VCaP (cell line): ENCODE measurements around the gene MBLAC1.

Experiments
- H3K27ac ChIP-seq: fragments of 450-650 bp; 2 replicates; pipeline ENCODE4 v1.5.1; 2017
- CTCF ChIP-seq: fragments of 450-650 bp; conservative IDR thresholded peaks from 2 replicates; pipeline ENCODE4 v1.5.1; 2017; ENCODE audit warnings: mild to moderate bottlenecking, moderate library complexity

MBLAC1 gene

GRCh38 chr7:100157334-100158228 is 30.8 kb downstream of the MBLAC1 start:
- H3K27ac ChIP-seq: peak overlapping the region; percentile 88
- TF ChIP-seq CTCF: peak; percentile 11; the same call in 1 of the 2 replicates

DNA sequence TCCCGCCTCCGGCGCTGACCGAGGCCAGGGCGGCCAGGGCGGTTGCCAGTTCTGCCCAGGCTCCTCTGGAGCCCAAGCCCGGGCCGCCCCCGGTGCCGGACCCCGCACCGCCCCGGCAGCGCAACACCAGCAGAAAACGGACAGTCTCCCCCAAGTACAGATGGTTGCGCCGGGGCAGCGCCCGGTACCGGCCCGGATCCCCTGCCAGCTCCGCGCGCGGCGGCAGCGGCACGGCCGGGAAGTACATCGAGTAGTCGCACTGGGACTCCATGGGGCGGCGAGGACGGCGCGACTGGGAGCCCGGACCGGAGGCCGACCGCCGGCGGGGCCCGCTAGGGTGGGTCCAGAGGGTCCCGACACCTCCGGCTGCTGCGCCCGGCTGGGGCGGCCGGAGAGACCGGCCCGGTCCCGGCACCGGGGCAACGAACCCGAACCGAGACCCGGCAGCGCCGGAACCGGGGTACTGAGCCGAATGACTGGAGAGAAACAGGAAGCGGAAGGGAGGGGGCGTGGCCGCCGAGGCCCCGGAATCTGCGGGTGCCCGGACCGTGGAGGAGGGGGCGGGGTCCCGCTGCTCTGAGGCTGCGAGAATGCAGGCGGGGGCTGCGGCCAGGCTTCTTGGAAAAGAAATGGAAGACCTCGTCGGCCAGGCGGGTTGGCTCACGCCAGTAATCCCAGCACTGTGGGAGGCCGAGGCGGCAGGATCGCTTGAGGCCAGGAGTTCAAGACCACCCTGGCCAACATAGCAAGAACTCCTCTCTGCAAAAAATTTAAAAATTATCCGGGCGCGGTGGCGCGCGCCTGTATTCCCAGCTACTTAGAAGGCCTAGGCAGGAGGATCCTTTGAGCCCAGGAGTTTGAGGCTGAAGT is 31.7 kb downstream of the MBLAC1 start, which contains the start of gene TRAPPC14:
TSS of gene TRAPPC14 (minus strand) at position 495 of the 870 bp plus-strand sequence. CDS start at position 271, 224 bp downstream.
- no peak for TF ChIP-seq CTCF
- peak within 1 kb of the TSS; percentile 88 for H3K27ac ChIP-seq

DNA sequence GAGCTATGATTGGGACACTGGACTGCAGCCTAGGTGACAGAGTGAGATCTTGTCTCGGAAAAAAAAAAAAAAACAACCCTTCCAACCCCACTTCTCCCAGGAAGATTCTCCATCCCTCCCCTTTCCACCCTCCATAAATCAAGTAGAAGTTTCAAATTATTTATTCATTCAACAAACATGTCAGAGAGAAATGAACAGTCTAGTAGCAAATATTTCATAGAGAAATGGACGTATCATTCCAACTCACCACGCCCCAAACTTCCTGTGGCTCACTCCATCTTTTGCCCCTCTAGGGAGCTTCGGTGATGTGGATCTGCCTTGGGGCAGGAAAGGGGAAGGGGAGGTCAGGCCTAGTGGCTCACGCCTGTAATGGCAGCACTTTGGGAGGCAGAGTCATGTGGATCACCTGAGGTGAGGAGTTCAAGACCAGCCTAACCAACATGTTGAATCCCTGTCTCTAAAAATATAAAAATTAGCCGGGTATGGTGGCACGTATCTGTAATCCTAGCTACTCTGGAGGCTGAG is 32.4 kb downstream of the MBLAC1 start:
- H3K27ac ChIP-seq: peak overlapping the region; percentile 88

GRCh38 chr7:100160067-100160466 is 33.3 kb downstream of the MBLAC1 start:
- no peak for TF ChIP-seq CTCF

More for the DNA sequence above, 32.4 kb downstream of the MBLAC1 start:
- no peak for TF ChIP-seq CTCF

DNA sequence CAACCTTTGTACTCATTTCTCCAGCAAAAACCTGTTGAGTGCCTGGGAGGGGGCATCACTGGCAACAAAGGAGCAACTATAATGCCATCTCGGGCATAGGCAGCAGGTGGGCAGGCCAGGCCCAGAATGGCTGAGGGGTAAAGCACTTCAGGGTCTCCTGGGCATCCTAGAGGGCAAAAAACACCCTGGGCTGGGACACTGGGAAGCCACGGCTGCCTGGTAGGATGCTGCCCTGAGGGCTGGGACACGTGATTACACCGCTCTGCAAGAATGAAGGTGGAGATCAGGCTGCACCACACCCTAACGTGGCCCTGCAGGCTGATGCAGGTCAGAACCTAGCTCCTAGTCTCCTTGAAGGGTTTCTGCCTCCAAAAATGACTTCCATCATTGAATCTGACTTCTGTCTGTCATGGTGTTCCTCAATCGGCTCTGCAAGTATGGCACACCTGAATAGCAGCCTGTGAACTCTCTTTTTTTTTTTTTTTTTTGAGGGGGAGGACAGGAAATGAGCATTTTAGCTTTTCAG is 36.3 kb downstream of the MBLAC1 start:
- no peak overlapping the region for H3K27ac ChIP-seq
- no peak for TF ChIP-seq CTCF

More at GRCh38 chr7:100160067-100160466, 33.3 kb downstream of the MBLAC1 start:
- H3K27ac ChIP-seq: no peak overlapping the region

- H3K27ac ChIP-seq: no peak overlapping the region
- no peak for TF ChIP-seq CTCF
Observed at GRCh38 chr7:100163871-100164270, 37.1 kb downstream of the MBLAC1 start.
